ENCODE measurements around the gene NDP.

The NDP gene, protein sequence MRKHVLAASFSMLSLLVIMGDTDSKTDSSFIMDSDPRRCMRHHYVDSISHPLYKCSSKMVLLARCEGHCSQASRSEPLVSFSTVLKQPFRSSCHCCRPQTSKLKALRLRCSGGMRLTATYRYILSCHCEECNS

DNA sequence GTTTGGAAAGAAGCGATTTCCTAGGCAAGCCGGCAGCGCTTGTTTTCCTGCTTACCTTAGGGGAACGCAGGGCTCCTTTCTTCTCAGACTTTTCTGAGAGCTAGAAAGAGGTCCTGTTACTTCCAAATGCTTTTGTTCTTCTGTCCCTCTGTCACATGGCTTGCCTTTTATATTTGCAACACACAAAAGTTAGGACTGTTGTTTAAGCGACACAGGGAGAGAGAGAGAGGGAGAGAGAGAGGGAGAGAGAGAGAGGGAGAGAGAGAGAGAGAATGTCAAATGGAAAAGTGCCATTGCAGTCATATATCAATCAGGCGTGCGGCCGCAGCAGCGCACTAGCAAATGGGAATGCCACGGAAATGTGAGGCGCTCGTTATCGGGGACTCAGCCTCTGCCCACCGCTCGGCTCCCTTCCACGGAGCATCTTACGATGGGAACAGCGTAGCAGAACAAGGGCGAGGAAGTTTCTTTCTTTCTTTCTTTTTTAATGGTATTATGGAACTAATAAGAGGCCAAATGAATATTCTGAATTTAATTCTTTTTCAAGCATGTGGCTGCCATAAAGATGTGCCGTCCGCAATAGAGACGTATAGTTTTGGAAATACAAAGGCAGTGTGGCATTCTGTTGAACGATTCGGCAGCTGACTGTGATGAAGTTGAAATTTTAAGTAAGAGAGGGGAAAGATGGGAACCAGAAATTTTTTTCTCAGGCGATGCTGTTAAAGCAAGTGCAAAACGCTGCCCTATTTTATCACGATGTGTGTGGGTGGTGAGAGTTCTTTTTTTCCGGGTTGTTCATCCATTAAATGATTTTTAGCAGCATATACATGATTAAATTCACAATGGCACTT is at the start of gene NDP:
Gene NDP (minus strand): TSS at position 142 of the 851 bp plus-strand sequence. CDS start 14,745 bp downstream, outside the sequence.
- no peak for DNase-seq

DNA sequence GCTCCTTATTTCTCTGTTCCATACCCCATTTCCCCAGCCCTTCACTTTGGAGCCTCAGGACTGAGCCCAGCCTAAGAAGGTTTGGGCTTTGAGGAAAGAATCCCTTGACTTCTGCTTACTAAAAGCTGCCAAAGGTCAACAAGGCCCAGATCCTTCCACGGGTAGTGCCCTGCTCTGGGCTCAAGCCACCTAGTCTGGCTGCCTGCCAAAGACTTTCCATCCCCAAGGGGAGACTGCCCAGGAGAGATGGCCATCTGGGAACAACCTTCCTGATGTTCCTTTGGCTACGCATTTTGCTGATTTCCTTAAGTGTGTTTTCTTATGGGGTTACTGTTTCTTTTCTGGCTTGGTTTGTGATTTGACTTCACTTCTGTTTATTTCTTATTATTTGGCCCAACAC is 49.8 kb upstream of the NDP start:
- no peak for DNase-seq

DNA sequence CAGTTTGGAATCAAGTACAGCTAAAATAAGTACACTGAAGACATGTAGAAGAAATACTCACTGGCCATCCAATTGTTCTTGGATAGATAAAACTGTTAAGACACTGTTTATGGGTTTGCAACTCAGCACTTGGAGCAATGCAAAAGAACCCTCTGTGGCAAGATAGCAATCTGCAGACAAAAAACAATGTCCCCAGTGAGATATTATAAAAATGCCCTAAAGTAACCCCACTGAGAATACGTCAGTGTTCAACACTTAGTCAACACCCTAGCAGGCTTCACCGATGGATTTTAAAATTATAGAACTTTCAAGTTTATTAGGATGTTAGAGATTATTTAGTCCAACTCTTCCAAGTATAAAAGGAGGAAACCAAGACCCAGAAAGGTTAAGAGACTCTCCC is 47.5 kb upstream of the NDP start:
- no peak for DNase-seq

DNA sequence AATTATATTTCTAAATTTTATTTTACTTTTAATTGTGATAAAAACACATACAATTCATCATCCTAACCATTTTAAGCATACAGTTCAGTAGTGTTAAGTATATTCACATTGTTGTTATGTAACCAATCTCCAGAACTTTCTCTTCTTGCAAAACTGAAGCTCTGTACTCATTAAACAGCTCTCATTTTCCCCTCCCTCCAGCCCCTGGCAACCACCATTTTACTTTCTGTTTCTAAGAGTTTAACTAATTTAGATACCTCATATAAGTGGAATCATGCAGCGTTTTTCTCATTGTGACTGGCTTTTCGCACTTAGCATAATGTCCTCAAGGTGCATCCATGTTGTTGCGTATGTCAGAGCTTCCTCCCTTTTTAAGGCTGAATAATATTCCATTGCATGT is 46.7 kb upstream of the NDP start:
- DNase-seq = no peak

DNA sequence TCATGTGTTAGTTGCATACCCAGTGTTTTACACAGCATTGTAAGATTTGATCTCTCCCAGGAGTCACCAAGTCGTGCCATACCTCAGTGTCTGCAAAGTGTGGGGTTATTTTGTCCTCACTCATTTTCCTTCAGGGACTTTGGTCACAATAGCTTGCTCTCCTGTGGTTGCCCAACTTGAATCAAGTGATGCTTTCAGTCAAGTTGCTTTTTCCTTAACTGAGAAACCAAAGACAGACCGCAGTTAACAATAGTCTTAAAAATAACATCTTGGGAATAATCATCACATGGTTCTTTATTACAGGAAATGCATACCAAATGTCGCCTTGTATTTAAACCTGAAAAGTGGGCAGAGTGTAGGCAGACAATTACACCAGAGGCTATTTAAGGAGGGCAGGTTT is 44.5 kb upstream of the NDP start:
- DNase-seq = no peak

DNA sequence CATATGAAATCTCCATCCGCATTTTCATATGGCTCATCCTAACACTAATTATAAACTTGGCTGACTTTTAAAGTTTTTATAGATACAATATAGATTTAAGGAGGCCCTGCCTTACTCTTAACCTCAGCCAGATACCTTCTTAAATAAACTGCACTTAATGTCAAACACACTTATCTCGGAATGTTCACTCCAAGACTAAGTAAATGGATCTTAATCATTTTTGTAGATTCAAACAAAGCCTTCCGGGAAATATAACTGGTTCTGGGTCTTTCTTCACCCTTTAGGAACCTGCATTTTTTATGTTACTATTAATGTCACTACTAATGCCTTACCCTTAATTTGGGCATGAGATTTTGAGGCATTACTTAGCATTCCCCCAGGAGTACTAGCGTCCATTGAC is 43.7 kb upstream of the NDP start:
- DNase-seq = no peak

DNA sequence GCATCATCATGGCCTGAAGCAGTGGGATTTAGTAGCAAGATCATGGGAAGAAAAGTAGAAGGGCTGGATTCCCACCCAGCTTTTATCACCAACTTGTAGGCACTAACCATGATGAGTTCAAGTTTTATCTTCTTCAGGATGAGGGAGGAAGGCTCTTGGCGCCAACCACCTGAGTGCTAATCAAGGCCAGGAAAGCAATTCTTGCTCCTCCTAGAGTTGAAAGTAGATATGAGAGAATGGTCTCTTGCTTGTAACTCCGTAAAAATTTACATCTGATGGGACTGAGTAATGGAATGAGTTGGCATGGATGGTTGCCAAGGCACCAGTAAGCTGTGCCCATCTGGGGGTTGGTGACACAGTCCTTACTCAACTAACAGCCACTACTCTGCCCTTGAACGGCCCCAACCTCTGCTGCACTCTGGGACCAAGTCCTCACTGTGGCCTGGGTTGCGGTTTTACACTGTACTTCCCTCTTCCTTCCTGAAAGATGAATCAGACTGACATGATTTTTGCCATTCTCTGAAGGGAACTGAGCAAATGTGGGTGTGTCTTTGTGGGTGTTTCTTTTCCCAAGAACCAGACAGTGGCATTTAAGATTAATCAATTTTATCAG is 39.4 kb upstream of the NDP start:
- peak; percentile 33 for DNase-seq

DNA sequence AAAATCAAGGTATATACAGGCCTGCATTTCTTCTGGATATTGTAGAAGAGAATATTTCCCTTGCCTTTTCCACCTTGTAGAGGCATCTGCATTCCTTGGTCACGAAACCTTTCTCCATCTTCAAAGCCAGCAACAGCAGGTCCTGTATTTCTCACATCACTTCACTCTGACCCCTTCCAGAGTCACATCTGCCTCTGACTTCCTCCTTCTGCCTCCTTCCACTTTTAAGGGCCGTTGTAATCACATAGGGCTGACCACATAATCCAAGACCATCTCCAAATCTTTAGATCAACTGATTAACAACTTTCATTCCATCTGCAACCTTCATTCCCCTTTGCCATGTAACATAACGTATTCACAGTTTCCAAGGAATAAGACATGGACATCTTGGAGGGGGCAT is 38.3 kb upstream of the NDP start:
- DNase-seq = no peak

DNA sequence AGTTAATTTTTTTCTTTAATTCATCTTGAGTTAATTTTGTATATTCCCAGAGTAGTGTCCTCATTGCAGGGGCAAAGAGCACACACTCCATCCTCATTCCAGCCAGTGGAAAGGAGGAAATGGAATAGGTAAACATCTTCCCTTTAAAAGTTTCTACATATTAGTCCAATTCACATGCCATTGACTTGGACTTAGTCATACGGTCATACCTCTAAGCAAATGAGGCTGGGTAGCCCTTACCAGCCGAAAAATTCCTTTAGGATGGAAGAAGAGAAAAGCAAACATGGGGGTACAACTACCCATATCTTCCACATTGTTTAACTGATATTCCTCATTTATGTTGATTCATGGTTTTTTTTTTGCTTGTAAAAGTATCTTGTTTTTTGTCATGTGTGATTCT is 37.4 kb upstream of the NDP start:
- DNase-seq = no peak

DNA sequence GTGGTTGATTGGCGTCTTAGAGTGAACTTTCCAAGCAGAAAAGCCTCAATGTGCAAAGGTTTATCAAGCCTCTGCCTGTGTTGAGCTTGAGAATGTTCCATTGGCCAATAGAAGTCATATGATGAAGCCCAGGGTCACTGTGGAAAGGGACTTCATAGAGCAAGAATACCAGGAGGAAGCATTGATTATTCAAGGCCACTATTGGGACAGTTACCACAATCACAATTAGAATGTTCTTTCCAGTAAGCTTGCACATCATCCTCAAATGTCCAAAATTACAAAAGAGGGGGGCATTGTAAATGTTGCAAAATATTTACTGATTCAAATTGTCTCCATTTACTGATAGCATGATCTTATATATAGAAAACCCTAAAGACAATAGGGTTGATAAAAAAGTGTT is 32.9 kb upstream of the NDP start:
- DNase-seq = no peak

DNA sequence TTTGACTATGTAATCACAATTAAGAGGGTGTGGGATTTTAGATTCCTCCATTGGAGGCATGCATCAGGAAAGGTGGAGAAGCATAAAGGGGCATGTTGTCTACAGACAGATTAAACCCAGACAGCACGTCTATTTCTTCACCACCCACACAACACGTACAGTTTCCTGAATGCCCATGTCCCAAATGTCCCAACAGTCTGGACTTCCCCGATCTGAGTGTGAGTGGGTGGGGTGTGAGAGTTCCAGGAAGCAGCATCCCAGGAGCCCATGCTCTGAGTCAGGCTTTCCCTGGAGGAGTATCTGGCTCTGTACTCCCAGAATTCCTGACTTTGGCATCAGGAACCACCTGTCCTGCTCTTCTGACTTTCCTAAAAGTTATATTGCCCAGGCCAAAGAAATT is 30.8 kb upstream of the NDP start:
- no peak for DNase-seq

DNA sequence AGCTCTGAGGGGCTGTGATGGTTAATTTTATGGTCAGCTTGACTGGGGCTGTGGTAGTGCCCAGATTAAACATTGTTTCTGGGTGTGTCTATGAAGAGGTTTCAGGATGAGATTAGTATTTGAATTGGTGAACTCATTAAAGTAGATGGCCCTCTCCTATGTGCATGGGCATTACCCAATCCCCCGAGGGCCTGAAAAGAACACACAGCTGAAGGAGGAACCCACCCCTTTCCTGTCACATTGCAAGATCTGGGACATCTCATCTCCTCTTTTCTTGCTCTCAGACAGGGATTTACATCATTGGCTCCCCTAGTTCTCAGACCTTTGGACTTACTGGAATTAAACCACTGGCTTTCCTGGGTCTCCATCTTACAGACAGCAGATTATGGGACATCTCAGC is 29.4 kb upstream of the NDP start:
- no peak for DNase-seq

DNA sequence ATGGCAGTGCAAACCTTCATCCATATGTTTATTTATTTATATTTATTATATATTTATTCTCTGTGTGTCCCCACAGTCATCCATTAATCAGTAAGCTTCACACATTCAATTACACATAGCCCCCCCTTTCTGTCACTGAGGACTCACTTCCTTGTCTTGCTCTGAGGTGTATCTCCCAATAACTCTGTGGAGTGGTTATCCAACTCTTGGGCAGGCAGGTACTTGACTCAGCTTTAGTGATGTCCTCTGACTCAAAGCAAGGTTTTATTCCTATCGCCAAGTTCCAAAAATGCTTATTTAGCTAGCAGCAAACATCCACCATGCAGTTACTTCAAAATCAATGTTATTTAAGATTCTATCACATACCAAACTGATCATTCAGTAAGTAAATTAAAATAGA is 25.2 kb upstream of the NDP start:
- DNase-seq = no peak

DNA sequence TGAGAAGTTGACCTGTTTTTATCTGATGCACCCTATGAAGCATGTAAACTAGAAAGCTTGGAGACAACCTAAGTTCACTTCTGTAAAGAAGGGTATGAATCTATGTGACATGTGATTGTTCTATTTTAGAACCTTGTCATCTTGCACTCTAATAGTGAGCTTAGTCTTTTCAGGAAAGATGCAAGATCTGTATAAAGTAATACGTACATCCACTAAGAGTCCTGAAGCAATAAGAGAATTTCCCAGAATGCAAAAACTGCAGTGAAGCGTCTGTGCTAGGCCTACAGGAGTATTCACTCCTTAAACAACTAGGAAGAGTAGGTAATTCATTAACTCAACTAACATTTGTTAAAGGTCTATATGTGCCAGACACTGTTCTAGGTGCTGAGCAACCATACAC is 23.3 kb upstream of the NDP start:
- DNase-seq = no peak

DNA sequence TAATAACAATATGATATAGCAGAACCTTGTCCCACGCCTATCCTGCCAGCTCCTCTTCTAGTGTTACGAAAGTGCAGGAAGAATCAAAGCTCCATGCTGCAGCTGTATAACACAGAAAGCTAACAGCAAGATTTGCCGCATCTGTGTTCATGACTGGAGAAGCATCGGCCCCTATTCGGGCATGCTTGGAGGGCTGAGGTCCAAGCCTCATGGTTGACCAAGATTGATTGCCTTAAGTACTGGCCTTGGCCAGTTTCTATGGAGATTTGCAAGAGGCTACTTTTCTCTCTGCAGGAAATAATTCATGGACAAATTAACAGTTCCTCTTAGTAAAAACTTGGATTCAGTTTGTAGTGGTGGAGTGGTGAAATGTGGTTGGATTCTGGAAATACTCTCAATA is 12.9 kb upstream of the NDP start:
- DNase-seq = no peak

DNA sequence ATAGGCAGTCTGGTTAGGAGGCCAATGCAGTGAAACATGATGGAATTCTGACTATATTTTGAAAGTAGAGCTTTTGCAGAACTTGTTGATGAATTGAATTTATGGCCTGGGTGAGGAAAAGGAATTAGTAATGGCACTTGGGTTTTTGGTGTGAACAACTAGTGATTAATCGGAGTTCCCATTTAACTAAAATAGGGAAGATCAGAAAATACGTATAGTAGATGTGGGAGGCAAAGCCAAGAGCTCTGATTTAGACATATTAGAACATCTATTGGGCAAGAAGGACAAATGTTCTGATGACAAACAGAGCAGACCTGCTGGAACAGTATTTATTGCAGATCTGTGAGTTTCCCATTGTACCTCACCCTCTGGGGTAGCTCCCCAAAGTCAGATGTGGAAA is 12.3 kb upstream of the NDP start:
- no peak for DNase-seq

DNA sequence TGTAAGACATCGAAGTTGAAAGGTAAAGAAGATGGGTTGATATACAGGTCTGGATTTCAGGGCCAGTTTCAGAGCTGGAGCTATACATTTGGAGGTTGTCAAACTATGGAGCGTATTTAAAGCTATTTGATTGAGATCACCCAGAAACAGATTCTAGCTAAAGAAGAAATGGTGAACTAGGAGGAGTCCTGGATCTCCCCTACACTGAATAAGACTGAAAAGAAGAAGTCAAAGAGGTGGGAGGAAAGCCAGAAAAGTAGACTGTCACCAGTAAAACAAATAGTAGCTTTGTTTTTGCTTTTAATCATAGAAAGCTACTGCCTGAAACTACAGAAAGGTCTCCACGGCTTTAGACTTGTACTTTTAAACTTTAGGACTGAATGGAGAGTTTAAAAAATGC is 5.0 kb upstream of the NDP start:
- no peak for DNase-seq

DNA sequence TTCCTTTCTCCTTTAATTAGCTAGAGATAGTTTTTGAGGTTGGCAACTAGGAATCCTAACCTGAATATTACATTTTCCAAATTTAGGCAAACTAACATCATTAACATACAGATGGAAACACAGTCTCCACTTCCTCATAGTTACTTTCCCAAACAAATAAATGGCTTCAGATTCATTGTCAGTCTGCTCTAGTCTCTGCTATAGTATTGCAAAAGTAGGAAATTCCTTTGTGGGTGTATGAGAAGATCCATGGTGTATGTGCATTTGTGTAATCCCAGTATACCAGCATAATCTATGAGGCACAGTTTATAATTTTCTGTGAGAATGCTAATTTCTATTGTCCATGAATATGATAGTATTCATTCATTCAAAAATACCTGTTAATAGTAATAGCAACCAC is 3.0 kb upstream of the NDP start:
- DNase-seq = no peak

DNA sequence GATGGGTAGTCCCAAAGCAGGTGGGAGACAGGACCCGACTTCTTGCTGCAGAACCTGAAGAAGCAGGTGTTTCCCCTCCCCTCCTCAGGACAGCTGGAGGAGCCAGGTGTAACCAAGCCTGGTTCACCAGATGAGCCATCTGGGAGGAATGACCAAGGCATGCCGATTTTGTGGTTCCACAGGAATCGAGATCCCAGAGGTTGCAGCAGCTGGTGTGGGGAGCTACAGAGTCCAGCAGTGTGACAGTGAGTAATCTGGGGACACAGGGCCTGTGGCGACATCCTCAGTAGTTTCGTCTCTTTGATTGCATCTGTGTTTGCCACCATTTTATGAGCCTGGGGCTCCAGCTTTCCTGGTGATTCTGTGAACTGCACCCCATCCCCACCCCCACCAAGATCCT is 2.6 kb upstream of the NDP start:
- DNase-seq = no peak

DNA sequence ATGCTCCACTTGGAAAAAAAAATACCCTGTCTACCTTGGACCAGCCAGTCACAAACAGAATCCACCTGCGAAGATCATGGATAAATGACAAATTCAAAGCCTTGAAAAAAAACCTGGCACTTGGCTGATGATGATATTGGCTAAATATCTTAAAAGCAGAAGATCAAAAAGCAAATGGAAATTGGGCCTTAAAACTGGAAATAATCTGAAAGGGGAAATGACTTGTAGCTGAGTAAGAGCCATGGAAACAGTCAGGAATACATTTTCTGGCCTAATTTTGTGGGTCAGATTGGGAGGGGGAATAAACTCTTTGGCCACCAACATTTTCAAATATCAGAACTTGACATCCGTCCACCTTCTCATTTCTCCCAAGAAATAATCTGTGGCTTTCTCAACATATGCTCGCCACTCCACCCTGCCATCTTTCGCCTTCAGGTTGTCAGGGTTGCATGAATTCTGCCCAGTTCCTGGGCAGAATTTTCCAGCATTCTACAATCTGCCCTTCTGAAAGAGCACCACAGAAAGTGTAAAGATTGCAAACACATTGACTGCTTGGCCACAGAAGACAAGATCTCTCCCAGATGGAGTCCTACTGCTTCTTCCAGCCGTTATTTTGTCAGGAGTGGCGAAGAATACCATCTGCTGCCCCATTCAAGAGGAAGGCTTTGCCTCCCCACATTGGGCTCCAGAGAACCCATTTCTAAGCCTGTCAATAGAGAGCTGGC is 1.7 kb upstream of the NDP start:
- DNase-seq = no peak

DNA sequence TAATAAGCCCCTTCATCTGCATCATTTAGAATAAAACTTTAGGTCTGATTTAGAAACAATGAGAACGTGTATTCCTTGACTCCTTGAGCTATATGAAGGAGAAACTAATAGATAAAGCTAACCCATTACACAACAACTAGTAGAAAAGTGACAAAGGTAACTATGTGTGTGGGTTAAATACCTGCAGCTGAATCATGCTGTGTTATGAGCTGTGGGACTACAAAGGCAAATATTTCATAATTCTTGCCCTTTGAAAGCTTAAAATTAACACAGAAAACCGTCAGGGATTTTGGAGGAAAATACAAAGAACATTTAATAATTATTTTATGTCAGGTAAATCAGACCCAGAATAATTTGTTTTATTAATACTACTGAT is 898 bp upstream of the NDP start:
- DNase-seq = no peak

DNA sequence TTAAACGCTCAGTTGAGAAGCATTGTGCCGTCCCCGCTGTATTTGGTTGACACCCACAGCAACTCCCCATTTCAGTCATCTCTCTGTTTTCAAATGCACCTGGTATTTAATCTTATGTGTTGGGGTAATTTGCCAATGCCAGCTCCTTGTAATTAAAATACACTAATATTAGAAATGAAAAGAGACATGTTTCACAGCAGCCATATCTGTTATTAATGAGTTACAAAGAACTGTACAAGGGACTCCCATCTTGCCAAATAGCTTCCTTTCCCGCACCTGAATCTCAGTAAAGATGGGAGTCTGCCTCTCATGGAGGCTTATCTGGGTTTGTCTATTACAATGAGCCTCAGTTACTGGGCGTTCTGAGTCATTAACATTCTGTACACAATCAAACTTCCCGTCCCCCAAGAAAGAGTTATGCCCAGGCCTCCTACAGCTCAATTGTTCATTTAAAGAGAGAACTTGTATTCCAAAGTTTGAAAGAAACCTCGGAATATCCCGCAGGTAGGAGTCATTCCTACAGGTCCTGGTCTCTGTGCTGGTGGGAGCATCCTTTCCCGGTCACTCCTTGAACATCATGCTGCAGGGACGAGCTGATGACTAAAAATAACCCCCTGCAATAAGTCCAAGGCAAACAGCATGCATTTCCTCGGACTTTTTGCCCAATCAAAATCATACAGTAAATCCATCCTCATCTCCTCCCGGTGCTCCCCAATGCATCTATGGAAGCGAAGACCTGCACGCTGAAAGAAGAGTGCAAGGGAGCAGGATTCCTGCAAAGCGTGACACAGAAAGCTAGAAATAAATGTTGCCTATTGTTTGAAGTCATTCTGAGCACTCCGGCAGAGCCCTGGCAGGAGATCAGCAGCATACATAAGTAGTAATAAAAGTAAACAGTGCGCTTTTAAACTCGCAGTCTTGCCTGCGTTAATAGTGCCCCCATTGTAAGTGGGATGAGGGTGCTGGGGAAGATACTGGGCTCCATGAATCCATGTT is 926 bp downstream of the NDP start:
- no peak for DNase-seq

DNA sequence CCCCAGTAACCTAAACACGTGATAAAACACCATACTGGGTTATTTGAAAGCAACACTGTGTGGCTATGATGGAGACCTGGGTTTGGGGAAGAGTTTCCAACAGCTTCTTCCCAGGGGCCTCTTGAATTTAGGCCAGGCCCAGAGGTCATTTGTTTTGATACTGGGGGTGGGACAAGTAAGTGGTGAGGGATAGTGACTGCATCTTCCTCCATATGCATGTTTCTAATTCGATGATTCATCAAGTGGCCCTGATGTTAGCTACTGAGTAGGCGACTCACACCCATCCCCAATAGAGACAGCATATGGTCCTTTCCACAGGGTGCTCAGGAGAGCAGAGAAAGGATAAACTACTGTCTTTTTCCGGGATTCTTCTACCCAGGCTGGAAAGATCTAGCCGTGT is 2.7 kb downstream of the NDP start:
- no peak for DNase-seq

All from CD4-positive, alpha-beta T cell treated with Interleukin-21 for 1 hour (primary cell).